NCI-H345 treated with DMSO at 0.1 percent for 48 hours (cell line): ENCODE measurements around the gene UFC1.
A peak's percentile ranks its signal among the peaks of the same experiment; 100 is the strongest.

Source experiments
- DNase-seq: peaks from one replicate; lab custom pipeline; 2025; ENCODE audit not compliant: unreplicated experiment; lab: John Stamatoyannopoulos, UW

Gene UFC1

GRCh38 chr1:161192476-161193465 lies 39.0 kb downstream of the UFC1 start:
- peak; percentile 52 for DNase-seq

- no peak for DNase-seq
These were observed 39.9 kb downstream of the UFC1 start for GRCh38 chr1:161193561-161194235.

GRCh38 chr1:161195171-161195570 lies 41.4 kb downstream of the UFC1 start:
- DNase-seq, result no peak

- DNase-seq, result no peak
These were observed 42.3 kb downstream of the UFC1 start for GRCh38 chr1:161196111-161196510.

GRCh38 chr1:161196521-161197451 lies 43.0 kb downstream of the UFC1 start:
- no peak for DNase-seq

- no peak for DNase-seq
These were observed 43.9 kb downstream of the UFC1 start for GRCh38 chr1:161197560-161198193.

- no peak for DNase-seq
These were observed 44.6 kb downstream of the UFC1 start for GRCh38 chr1:161198194-161198896.

GRCh38 chr1:161198897-161199431 lies 45.2 kb downstream of the UFC1 start, which contains the start of gene ADAMTS4:
TSS of gene ADAMTS4 (minus strand) at chr1:161199054. CDS start at chr1:161198627, 427 bp downstream.
- no peak for DNase-seq

GRCh38 chr1:161199506-161200139 lies 45.8 kb downstream of the UFC1 start:
- no peak for DNase-seq

- no peak for DNase-seq
These were observed 46.7 kb downstream of the UFC1 start for GRCh38 chr1:161200421-161200991.

- no peak for DNase-seq
These were observed 47.4 kb downstream of the UFC1 start for GRCh38 chr1:161200992-161201835.

- DNase-seq, result peak; percentile 98
These were observed 48.3 kb downstream of the UFC1 start, which contains the start of gene NDUFS2 for GRCh38 chr1:161201836-161202712. TSS of gene NDUFS2 (plus strand) at chr1:161202367. CDS start at chr1:161202386, 19 bp downstream.

- no peak for DNase-seq
These were observed 52.8 kb downstream of the UFC1 start for GRCh38 chr1:161206411-161207140.

GRCh38 chr1:161207173-161207572 lies 53.4 kb downstream of the UFC1 start:
- no peak for DNase-seq
